Transverse colon (tissue), 4 donors: ENCODE measurements around the gene SOS1. TPM values are rescaled to one million over a fixed set of nuclear protein-coding genes. Genes with fewer than 3 reads are reported as not detected.

Experiments used
- DNase-seq: peaks from one replicate; pipeline ENCODE4 v3.0.0-alpha.2; 2019
- H3K27ac ChIP-seq, 4 donors: fragments of 200-600 bp; sonication (generic); 2 replicates each; pipeline ENCODE4 v1.5.1; 2016 to 2018; ENCODE audit warnings: inconsistent platforms in 4 of 4
- H3K27me3 ChIP-seq: fragments of 200-600 bp; sonication (generic); 2 replicates; pipeline ENCODE4 v1.5.1; 2017; ENCODE audit warnings: inconsistent platforms
- H3K36me3 ChIP-seq, 4 donors: fragments of 200-600 bp; sonication (generic); 2 replicates each; pipeline ENCODE4 v1.5.1; 2017 to 2019; ENCODE audit warnings: inconsistent platforms in 4 of 4
- H3K4me1 ChIP-seq, 4 donors: fragments of 200-600 bp; sonication (generic); 2 replicates each; pipeline ENCODE4 v1.5.1; 2017 to 2020; ENCODE audit warnings: inconsistent platforms in 4 of 4
- H3K4me3 ChIP-seq, 4 donors: fragments of 200-600 bp; sonication (generic); 1 replicate in 1 of 4; 2 replicates in 3 of 4; pipeline versions ENCODE4 v1.5.1 to v1.6.1; 2017 to 2019; ENCODE audit warnings: inconsistent platforms in 4 of 4
- H3K9me3 ChIP-seq, 2 donors: fragments of 200-600 bp; sonication (generic); 2 replicates each; pipeline ENCODE4 v1.5.1; 2017 to 2019; ENCODE audit warnings: inconsistent platforms in 2 of 2
- EP300 ChIP-seq: sonication (generic); formaldehyde crosslinking; IDR thresholded peaks from one replicate; pipeline ENCODE4 v1.6.1; 2017; ENCODE audit warnings: antibody characterized with exemption, low read depth
- POLR2A ChIP-seq: fragments of 450-650 bp; IDR thresholded peaks from one replicate; pipeline ENCODE4 v1.6.1; 2016; ENCODE audit warnings: antibody characterized with exemption, mild to moderate bottlenecking, moderate library complexity
- POLR2AphosphoS5 ChIP-seq, 3 donors: sonication (generic); formaldehyde crosslinking; IDR thresholded peaks; one replicate each; pipeline ENCODE4 v1.6.1; 2016; ENCODE audit warnings: antibody characterized with exemption in 3 of 3
- WGBS, 2 donors: methylation state at CpG; one replicate each; pipeline ENCODE4 v1.1.5; 2018; ENCODE audit warnings: low coverage in 1 of 2; 5-methylcytosine and 5-hydroxymethylcytosine counted together
- in situ Hi-C, 4 donors: fragments of 200-750 bp; cut with MboI; loops; one replicate each; pipeline versions ENCODE4 v1.15.0 to v1.15.1; 2017; ENCODE audit warnings: low sequenced_read_pairs in 3 of 4, low pct_ligation_motif_present in 1 of 4, low pct_unique_long_range_greater_than_20kb in 1 of 4
- intact Hi-C: fragments of 100-400 bp; cut with DNase I; formaldehyde crosslinking; loops from one replicate; pipeline ENCODE4 v1.15.1; 2023; ENCODE audit warnings: low total_unique reads
- total RNA-seq, 4 donors: library from RNA; depleted of rRNA; stranded (reverse); fragments of >200 nt; gene quantifications; one replicate each; pipeline ENCODE4 v1.1.0, GENCODE V29; 2016
- TF ChIP-seq, protein P1 (sequence below), 5 experiments: fragments of 200-600 bp in 3 of 5; fragments of 450-650 bp in 2 of 5; sonication (generic) in 3 of 5; IDR thresholded peaks; 1 replicate in 2 of 5; 2 replicates in 3 of 5; pipeline ENCODE4 v1.5.1; 2016 to 2017; ENCODE audit warnings: antibody characterized with exemption in 5 of 5, inconsistent platforms in 3 of 5, mild to moderate bottlenecking in 2 of 5, moderate library complexity in 1 of 5

The SOS1 gene
- total RNA-seq, 4 donors from 2014 or later: 13.9 to 43.8 (median 23.0) TPM

DNA sequence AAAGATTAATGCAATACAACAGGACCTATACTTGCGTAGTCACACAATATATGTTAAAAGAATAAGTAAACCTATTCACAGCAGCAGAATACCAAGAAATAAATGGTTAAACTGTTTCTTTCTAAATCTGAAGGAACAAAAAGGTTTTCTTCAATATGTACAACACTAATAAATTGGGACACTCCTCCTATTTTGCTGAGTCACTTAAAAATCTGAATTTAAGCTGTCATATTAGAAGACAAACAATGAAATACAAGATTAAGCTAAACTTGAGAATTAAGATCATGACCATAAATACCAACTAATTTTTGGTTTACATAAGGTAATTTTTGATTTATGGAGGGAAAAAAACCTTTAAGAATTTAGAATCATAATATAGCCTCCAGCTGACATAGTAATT, 138.4 kb downstream of the SOS1 start:
- Histone ChIP-seq H3K9me3 (no peaks in the 10 kb centered on the region), H3K36me3 (peaks cover 0 to 27% (median 10%) of the 10 kb centered on the region in 4 donors), H3K4me3 (no peak overlapping the region), H3K4me1 (no peaks in the 10 kb centered on the region), H3K27ac (no peak overlapping the region), H3K27me3 (no peaks in the 10 kb centered on the region)
- intact Hi-C loops: no loop called here
- no peak for DNase-seq
- in situ Hi-C loops: no loop called here
- TF ChIP-seq, protein P1, sequence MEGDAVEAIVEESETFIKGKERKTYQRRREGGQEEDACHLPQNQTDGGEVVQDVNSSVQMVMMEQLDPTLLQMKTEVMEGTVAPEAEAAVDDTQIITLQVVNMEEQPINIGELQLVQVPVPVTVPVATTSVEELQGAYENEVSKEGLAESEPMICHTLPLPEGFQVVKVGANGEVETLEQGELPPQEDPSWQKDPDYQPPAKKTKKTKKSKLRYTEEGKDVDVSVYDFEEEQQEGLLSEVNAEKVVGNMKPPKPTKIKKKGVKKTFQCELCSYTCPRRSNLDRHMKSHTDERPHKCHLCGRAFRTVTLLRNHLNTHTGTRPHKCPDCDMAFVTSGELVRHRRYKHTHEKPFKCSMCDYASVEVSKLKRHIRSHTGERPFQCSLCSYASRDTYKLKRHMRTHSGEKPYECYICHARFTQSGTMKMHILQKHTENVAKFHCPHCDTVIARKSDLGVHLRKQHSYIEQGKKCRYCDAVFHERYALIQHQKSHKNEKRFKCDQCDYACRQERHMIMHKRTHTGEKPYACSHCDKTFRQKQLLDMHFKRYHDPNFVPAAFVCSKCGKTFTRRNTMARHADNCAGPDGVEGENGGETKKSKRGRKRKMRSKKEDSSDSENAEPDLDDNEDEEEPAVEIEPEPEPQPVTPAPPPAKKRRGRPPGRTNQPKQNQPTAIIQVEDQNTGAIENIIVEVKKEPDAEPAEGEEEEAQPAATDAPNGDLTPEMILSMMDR (IDR thresholded peaks at IDR 0.05): no peak
- no peak for TF ChIP-seq EP300
- TF ChIP-seq POLR2AphosphoS5 (IDR thresholded peaks at IDR 0.05): no peak
- TF ChIP-seq POLR2A: no peak
- 95 to 100% methylated on average over 1 of the region's 1 CpG for WGBS, 2 donors

DNA sequence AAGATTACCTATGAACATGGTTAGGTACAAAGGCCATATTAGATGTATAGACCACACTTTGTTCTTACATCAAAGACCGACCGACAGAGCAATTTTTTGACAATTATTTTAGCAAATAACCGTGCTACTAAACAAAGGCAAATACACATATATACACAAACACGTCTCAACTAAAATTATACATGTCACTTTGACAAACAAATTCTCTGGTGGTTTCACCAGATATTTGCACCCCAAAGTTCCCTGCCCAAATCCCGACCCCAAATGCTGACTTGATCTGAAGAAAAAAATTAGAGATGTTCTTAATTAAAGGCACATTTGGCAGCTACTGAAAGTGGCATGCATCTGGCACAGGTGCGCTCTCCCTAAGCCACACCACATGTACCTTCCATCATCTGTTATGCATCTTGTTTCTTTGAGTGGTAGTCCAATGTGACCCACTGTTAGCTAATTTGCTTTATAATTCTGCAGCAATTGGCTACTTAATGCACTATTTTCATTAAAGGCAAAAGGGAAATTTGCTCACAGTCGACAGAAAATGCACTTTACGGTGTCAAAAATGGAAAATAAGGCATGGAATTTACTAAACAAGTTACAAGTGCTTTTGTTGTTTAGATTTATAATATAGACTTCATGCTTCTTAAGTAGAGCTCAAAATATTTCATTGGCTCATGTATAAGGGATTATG, 139.0 kb downstream of the SOS1 start:
- 83 to 85% methylated on average over 8 of the region's 8 CpGs for WGBS, 2 donors
- DNase-seq: no peak

DNA sequence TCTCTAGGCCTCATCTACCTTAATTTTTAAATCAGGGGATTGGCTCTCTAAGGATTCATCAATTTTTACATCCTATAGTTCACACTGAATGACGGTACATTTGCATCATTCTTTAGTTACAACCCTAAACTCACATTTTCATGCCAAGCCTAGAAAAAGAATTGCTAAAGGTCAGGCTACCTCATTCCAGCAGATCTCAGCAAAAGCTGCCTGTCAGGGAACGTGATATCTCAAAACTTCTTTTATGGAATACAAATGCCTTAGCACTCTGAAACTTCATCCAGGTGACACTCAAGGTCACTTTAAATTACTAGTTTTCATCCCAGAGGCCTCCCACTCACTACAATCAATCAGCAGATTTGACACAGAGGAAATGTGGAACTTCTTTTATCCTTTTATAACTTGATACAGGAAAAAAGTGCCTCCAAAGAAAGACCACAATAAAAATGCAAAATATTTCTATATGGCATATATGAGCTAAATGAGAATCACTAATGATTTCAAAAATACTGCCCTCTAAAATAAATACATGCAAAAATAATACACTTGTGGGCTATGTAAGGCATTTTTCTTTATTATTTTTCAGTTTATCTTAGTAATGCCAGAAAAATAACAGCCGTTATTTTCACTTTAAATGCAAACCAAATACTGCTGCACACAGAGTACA, 139.7 kb downstream of the SOS1 start:
- Histone ChIP-seq H3K4me1 (no peaks in the 10 kb centered on the region), H3K27me3 (no peaks in the 10 kb centered on the region), H3K9me3 (no peaks in the 10 kb centered on the region), H3K36me3 (peaks cover 0 to 16% (median 3%) of the 10 kb centered on the region in 4 donors), H3K27ac (no peak overlapping the region), H3K4me3 (no peak overlapping the region)
- in situ Hi-C loops (no loop called here), intact Hi-C loops (no loop called here)
- TF ChIP-seq POLR2A: no peak
- no peak for TF ChIP-seq EP300
- TF ChIP-seq, protein P1 (IDR thresholded peaks at IDR 0.05): no peak
- TF ChIP-seq POLR2AphosphoS5 (IDR thresholded peaks at IDR 0.05): no peak
- WGBS, 2 donors: 78 to 80% methylated on average over 3 of the region's 3 CpGs
- no peak for DNase-seq

More for the DNA sequence above, 139.0 kb downstream of the SOS1 start:
- Histone ChIP-seq H3K4me1 (no peaks in the 10 kb centered on the region), H3K36me3 (peaks cover 0 to 22% (median 7%) of the 10 kb centered on the region in 4 donors), H3K4me3 (no peak overlapping the region), H3K27ac (no peak overlapping the region), H3K27me3 (no peaks in the 10 kb centered on the region), H3K9me3 (no peaks in the 10 kb centered on the region)
- in situ Hi-C loops: no loop called here
- intact Hi-C loops: no loop called here
- TF ChIP-seq EP300 (no peak), POLR2A (no peak), POLR2AphosphoS5 (IDR thresholded peaks at IDR 0.05) (no peak)
- TF ChIP-seq, protein P1 (IDR thresholded peaks at IDR 0.05): no peak

DNA sequence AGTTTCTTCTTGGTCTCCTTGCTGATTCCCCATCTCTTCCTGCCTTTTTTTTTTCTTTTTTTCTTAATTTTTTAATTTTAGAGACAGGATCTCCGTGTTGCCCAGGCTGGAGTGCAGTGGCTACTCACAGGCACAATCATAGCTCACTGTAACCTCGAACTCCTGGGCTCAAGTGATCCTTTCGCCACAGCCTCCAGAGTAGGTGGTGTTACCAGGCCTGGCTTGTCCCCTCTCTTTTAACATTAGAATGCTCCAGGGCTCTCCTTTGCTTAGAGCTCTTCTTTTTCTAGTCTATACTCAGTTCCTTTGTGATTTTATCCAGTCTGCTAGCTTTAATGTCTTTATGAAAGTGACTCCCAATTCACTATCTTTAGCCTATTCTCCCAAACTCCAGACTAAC, 141.9 kb downstream of the SOS1 start:
- Histone ChIP-seq H3K9me3 (no peaks in the 10 kb centered on the region), H3K4me1 (no peaks in the 10 kb centered on the region), H3K27me3 (no peaks in the 10 kb centered on the region), H3K36me3 (no peaks in the 10 kb centered on the region), H3K27ac (no peak overlapping the region), H3K4me3 (no peak overlapping the region)
- in situ Hi-C loops (no loop called here), intact Hi-C loops (no loop called here)
- DNase-seq: no peak
- WGBS, 2 donors: 100% methylated on average over 3 of the region's 3 CpGs; no CpG with 5 or more reads in 1 of the 2 donors
- no peak for TF ChIP-seq POLR2AphosphoS5 (IDR thresholded peaks at IDR 0.05)
- no peak for TF ChIP-seq POLR2A
- TF ChIP-seq, protein P1 (IDR thresholded peaks at IDR 0.05): no peak
- no peak for TF ChIP-seq EP300
